Heart left ventricle (tissue), 13 donors: ENCODE results near the gene C22orf15.

Source experiments
- CTCF ChIP-seq, 12 donors: fragments of 200-600 bp; sonication (generic) in 4 of 12; IDR thresholded peaks; one replicate each; pipeline versions ENCODE4 v1.5.0 to v1.8.0; 2018 to 2022; ENCODE audit warnings: antibody characterized with exemption in 12 of 12, mild to moderate bottlenecking in 5 of 12
- POLR2A ChIP-seq, 2 donors: fragments of 450-650 bp; IDR thresholded peaks; one replicate each; pipeline ENCODE4 v1.6.1; 2017; ENCODE audit warnings: antibody characterized with exemption in 2 of 2, mild to moderate bottlenecking in 2 of 2, moderate library complexity in 2 of 2
- donor health status: ischemic (EF 13 %, LVEDD 7.1; RV severe dilation, severe dysfunction).
- donor health status: DM: no; HTN: yes; CAD: no.
- donor health status: DM: no; HTN: no; CAD: no.
- donor health status: ischemic (EF 25% LVEDD 6.9; RV normal size, moderate dysfunction).
- donor health status: ischemic (EF 25% LVEDD 5.7; RV mildly dilated, moderate dysfunction).
- donor health status: ischemic (EF 35%, LVEDD 5.7; RV mildly dilated, moderate dysfunction).
- donor health status: nonischemic (EF 11% LVEDD 7.7; RV severe dilation, severe dysfunction).
- donor health status: DM: yes; HTN: yes; CAD: no.
- donor health status: PGD.
- donor health status: ischemic (EF 29% LVEDD 5.4; RV normal size, mild dysfunction).
- donor health status: nonischemic (EF 23%, LVEDD 6.1; RV moderate dilation, normal function).

- TF ChIP-seq CTCF (IDR thresholded peaks at IDR 0.05), result no peak
- peak in 1 of 2 donors; percentile 84 for TF ChIP-seq POLR2A (IDR thresholded peaks at IDR 0.05)
These were observed 24.2 kb downstream of the C22orf15 start, which contains the start of gene SMARCB1 for GRCh38 chr22:23786752-23787599.
